ENCODE measurements around the gene AOPEP.

DNA sequence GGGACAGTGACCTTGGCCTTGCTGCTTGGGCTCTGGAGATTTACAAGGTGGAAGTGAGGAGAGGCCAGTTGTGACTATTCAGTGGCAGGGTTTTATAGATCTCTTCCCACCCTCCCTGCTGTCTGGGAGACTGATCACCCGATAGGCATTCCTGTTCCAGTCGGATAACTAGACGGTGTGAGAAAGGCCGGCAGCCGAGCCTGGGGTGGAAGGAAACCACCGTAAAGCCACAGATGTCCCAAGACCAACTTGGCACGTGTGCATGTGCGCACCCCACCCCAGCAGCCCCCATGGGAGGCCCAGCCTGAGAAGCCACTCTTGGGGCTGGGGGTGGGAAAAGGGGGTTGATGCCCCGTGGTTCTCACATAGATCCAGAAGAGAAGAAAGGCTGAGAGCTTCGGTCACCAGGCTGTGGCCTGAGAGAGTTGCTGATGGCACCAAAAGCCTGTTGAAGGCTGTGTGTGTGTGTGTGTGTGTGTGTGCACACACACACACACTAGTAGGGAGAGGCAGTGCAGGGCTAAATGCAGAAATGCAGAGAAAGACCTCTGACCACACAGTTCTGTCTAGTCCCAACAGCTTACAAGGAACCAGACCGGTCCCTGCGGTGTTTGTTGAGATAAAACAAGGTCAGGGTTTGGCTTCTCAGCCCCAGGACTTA is 365.2 kb downstream of the AOPEP start:
- no peak for TF ChIP-seq POLR2A (IDR thresholded peaks at IDR 0.05; ENCODE audit: low read depth, low read length)
- TF ChIP-seq, protein P1, sequence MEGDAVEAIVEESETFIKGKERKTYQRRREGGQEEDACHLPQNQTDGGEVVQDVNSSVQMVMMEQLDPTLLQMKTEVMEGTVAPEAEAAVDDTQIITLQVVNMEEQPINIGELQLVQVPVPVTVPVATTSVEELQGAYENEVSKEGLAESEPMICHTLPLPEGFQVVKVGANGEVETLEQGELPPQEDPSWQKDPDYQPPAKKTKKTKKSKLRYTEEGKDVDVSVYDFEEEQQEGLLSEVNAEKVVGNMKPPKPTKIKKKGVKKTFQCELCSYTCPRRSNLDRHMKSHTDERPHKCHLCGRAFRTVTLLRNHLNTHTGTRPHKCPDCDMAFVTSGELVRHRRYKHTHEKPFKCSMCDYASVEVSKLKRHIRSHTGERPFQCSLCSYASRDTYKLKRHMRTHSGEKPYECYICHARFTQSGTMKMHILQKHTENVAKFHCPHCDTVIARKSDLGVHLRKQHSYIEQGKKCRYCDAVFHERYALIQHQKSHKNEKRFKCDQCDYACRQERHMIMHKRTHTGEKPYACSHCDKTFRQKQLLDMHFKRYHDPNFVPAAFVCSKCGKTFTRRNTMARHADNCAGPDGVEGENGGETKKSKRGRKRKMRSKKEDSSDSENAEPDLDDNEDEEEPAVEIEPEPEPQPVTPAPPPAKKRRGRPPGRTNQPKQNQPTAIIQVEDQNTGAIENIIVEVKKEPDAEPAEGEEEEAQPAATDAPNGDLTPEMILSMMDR (IDR thresholded peaks at IDR 0.05; ENCODE audit: extremely low read depth in 1 of 2, insufficient read depth in 1 of 2, low read depth in 1 of 2, low read length in 2 of 2): no peak
- TF ChIP-seq, protein P2, sequence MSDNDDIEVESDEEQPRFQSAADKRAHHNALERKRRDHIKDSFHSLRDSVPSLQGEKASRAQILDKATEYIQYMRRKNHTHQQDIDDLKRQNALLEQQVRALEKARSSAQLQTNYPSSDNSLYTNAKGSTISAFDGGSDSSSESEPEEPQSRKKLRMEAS (IDR thresholded peaks at IDR 0.05; ENCODE audit: insufficient read depth, insufficient read length): no peak
- no peak for TF ChIP-seq JUN (IDR thresholded peaks at IDR 0.05; ENCODE audit: borderline replicate concordance, insufficient read depth, insufficient read length, low read depth)
- TF ChIP-seq FOS (IDR thresholded peaks at IDR 0.05; ENCODE audit: borderline replicate concordance, insufficient read depth, low read length): no peak
- no peak for TF ChIP-seq POLR2AphosphoS5 (IDR thresholded peaks at IDR 0.05; ENCODE audit: insufficient read depth, low read depth, low read length)

Data from endothelial cell of umbilical vein (primary cell).